ENCODE data around the gene SYAP1.

Gene SYAP1

DNA sequence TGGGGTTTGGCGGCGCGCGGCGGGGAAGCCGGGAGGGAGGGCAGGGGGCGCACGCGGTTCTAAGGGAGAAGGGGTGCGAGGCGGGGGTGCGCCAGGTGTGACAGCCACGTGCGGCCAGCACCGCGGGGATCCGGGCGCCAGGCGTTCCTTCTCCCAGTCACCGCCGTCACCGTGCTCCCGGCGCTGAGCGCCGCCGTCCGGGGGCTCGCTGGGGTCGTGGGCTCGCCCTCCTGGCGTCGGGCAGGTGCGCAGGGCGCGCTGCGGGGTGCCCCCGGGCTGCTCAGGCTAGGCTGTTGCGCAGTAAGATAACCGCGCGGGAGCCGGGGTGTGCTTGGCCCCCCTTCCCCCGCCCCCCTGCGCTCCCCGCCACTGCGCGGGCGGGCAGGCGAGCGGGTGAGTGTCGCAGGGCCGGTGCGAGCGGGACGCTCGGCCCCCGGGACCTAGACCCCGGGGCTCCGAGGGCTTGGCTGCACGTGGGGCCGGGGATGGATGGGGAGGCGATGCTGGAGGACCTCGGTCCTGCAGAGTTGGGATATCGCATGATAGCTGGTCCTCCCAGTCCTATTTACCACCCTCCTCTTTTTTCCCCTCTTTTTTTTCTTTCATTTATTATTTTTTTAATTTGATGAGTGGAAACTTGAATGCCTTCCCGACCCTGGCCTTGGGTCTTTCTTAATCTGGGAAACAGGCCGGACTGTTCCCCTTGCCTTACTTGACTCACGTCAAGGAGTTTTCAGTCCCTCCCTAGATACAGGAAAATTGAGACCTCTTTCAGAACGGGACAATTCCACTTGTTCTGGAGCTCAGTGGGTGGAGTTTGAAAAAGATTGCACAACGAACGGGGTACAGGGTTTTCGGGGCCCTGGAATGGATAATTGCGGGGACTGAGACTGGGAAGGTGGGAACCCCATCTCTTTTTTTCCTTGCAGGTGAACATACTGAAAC, 67.7 kb downstream of the SYAP1 start:
- TF ChIP-seq, protein P1, sequence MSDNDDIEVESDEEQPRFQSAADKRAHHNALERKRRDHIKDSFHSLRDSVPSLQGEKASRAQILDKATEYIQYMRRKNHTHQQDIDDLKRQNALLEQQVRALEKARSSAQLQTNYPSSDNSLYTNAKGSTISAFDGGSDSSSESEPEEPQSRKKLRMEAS (IDR thresholded peaks at IDR 0.05): peak; percentile 47; the same call in 1 of the 2 replicates
- TF ChIP-seq CEBPB (IDR thresholded peaks at IDR 0.05): peak; percentile 55; the same call in 1 of the 2 replicates
- TF ChIP-seq EP300 (IDR thresholded peaks at IDR 0.05; ENCODE audit: borderline replicate concordance): no peak

DNA sequence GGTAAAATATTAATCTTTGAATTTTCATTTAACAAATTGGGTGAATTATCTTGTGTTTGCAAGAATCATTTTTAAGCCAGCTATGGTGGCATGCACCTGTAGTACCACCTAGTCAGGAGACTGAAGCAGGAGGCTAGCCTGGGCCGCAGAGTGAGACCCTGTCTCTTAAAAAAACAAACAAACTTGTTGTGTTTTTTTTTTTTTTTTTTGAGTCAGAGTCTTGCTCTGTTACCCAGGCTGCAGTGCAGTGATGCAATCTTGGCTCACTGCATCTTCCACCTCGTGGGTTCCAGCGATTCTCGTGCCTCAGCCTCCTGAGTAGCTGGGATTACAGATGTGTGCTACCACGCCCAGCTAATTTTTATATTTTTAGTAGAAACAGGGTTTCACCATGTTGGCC, 69.1 kb downstream of the SYAP1 start:
- no peak for TF ChIP-seq TAF1 (IDR thresholded peaks at IDR 0.05; ENCODE audit: low read depth)
- no peak for TF ChIP-seq ZBTB7A (IDR thresholded peaks at IDR 0.05; ENCODE audit: low read depth)
- TF ChIP-seq, protein P2, sequence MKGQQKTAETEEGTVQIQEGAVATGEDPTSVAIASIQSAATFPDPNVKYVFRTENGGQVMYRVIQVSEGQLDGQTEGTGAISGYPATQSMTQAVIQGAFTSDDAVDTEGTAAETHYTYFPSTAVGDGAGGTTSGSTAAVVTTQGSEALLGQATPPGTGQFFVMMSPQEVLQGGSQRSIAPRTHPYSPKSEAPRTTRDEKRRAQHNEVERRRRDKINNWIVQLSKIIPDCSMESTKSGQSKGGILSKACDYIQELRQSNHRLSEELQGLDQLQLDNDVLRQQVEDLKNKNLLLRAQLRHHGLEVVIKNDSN (IDR thresholded peaks at IDR 0.05): no peak
- no peak for TF ChIP-seq EP300 (IDR thresholded peaks at IDR 0.05; ENCODE audit: borderline replicate concordance)
- no peak for TF ChIP-seq CREB1 (IDR thresholded peaks at IDR 0.05; ENCODE audit: low read depth)
- TF ChIP-seq RAD21 (IDR thresholded peaks at IDR 0.05; ENCODE audit: low read depth): no peak
- TF ChIP-seq EGR1 (IDR thresholded peaks at IDR 0.05): no peak
- TF ChIP-seq, protein P1 (IDR thresholded peaks at IDR 0.05): no peak
- TF ChIP-seq TCF12 (IDR thresholded peaks at IDR 0.05; ENCODE audit: low read depth): no peak
- no peak for TF ChIP-seq CEBPB (IDR thresholded peaks at IDR 0.05)
- TF ChIP-seq, protein P3, sequence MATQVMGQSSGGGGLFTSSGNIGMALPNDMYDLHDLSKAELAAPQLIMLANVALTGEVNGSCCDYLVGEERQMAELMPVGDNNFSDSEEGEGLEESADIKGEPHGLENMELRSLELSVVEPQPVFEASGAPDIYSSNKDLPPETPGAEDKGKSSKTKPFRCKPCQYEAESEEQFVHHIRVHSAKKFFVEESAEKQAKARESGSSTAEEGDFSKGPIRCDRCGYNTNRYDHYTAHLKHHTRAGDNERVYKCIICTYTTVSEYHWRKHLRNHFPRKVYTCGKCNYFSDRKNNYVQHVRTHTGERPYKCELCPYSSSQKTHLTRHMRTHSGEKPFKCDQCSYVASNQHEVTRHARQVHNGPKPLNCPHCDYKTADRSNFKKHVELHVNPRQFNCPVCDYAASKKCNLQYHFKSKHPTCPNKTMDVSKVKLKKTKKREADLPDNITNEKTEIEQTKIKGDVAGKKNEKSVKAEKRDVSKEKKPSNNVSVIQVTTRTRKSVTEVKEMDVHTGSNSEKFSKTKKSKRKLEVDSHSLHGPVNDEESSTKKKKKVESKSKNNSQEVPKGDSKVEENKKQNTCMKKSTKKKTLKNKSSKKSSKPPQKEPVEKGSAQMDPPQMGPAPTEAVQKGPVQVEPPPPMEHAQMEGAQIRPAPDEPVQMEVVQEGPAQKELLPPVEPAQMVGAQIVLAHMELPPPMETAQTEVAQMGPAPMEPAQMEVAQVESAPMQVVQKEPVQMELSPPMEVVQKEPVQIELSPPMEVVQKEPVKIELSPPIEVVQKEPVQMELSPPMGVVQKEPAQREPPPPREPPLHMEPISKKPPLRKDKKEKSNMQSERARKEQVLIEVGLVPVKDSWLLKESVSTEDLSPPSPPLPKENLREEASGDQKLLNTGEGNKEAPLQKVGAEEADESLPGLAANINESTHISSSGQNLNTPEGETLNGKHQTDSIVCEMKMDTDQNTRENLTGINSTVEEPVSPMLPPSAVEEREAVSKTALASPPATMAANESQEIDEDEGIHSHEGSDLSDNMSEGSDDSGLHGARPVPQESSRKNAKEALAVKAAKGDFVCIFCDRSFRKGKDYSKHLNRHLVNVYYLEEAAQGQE (IDR thresholded peaks at IDR 0.05; ENCODE audit: low read depth): no peak
- TF ChIP-seq TEAD4 (IDR thresholded peaks at IDR 0.05): no peak
- no peak for TF ChIP-seq YY1 (IDR thresholded peaks at IDR 0.05; ENCODE audit: low read depth)
- no peak for TF ChIP-seq NFIC (IDR thresholded peaks at IDR 0.05)
- no peak for TF ChIP-seq FOXM1 (IDR thresholded peaks at IDR 0.05; ENCODE audit: borderline replicate concordance, low read depth)

DNA sequence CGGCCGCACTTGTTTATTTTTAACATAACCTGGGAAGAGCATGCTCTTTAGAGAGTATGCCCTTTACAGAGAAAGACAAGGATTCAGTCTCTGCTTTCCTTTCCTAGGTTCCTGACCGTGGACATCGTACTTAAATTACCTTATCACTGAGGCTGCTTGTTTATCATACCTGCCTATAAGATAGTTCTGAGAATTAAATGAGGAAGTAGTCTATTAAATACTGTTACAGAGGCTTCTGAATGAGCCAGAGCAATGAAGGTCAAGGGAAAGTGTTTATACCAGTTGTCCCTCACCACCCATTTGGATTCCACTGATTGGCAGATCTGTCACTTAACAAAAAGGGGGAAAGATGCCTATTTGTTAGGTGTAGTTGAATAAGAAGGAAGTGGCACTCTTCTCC, 76.9 kb downstream of the SYAP1 start:
- no peak for TF ChIP-seq CEBPB (IDR thresholded peaks at IDR 0.05)
- TF ChIP-seq EGR1 (IDR thresholded peaks at IDR 0.05): no peak
- no peak for TF ChIP-seq NFIC (IDR thresholded peaks at IDR 0.05)

DNA sequence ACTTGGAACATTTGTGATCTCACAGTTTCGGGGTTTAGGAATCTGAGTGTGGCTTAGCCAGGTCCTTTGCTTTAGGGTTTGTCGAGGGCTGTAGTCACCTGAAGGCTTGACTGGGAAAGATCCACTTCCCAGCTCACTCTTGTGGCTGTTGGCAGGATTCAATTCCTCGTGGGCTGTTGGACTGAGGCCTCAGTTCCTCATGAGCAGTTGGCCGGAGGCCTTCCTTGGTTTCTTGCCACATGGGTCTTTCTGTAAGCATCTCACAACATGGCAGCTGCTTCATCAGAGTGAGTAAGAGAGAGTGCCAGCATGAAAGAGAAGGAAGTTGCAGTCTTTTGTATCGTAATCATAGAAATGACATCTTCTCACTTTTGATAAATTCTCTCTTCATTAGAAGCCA, 77.9 kb downstream of the SYAP1 start:
- TF ChIP-seq TCF12 (IDR thresholded peaks at IDR 0.05; ENCODE audit: low read depth) (no peak), EP300 (IDR thresholded peaks at IDR 0.05; ENCODE audit: borderline replicate concordance) (no peak), YY1 (IDR thresholded peaks at IDR 0.05; ENCODE audit: low read depth) (no peak), TAF1 (IDR thresholded peaks at IDR 0.05; ENCODE audit: low read depth) (no peak), TEAD4 (IDR thresholded peaks at IDR 0.05) (no peak)
- TF ChIP-seq, protein P3 (IDR thresholded peaks at IDR 0.05; ENCODE audit: low read depth): no peak

DNA sequence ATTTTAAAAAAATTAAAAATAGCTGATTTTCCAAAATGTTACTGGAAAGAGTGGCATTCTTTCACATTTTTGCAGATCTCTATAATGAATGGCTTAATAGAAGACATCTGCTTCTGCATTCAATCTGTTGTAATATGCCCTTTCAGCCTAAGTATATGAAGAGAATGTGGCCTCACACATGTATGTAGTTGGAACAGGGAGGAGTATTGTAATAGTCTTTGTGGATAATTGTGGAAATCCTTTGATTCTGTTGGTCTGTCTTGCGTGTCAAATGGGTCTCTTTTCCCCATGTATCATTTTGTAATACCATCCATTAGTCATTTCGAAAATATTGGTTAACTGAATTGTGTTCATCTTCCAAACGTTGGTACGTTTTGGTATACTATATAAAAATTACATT, 78.4 kb downstream of the SYAP1 start:
- no peak for TF ChIP-seq EP300 (IDR thresholded peaks at IDR 0.05; ENCODE audit: borderline replicate concordance)
- TF ChIP-seq CEBPB (IDR thresholded peaks at IDR 0.05): no peak
- TF ChIP-seq, protein P1 (IDR thresholded peaks at IDR 0.05): no peak
- TF ChIP-seq ZBTB7A (IDR thresholded peaks at IDR 0.05; ENCODE audit: low read depth): no peak
- no peak for TF ChIP-seq TEAD4 (IDR thresholded peaks at IDR 0.05)
- no peak for TF ChIP-seq TAF1 (IDR thresholded peaks at IDR 0.05; ENCODE audit: low read depth)
- TF ChIP-seq YY1 (IDR thresholded peaks at IDR 0.05; ENCODE audit: low read depth): no peak
- TF ChIP-seq EGR1 (IDR thresholded peaks at IDR 0.05): no peak
- TF ChIP-seq NFIC (IDR thresholded peaks at IDR 0.05): no peak
- no peak for TF ChIP-seq FOXM1 (IDR thresholded peaks at IDR 0.05; ENCODE audit: borderline replicate concordance, low read depth)
- TF ChIP-seq, protein P3 (IDR thresholded peaks at IDR 0.05; ENCODE audit: low read depth): no peak
- no peak for TF ChIP-seq CREB1 (IDR thresholded peaks at IDR 0.05; ENCODE audit: low read depth)
- no peak for TF ChIP-seq TCF12 (IDR thresholded peaks at IDR 0.05; ENCODE audit: low read depth)
- TF ChIP-seq RAD21 (IDR thresholded peaks at IDR 0.05; ENCODE audit: low read depth): no peak

Data from Ishikawa (cell line).